Esophagus muscularis mucosa (tissue), 4 donors: ENCODE measurements around the gene TAF5L.

Experiments
- CTCF ChIP-seq, 3 experiments: fragments of 200-600 bp in 2 of 3; fragments of 450-650 bp in 1 of 3; sonication (generic) in 2 of 3; IDR thresholded peaks; one replicate each; pipeline ENCODE4 v1.5.1; 2017 to 2019; ENCODE audit warnings: antibody characterized with exemption in 3 of 3, mild to moderate bottlenecking in 2 of 3, moderate library complexity in 1 of 3
- EP300 ChIP-seq: sonication (generic); formaldehyde crosslinking; IDR thresholded peaks from one replicate; pipeline ENCODE4 v1.6.1; 2017; ENCODE audit warnings: antibody characterized with exemption
- POLR2A ChIP-seq: fragments of 450-650 bp; IDR thresholded peaks from one replicate; pipeline ENCODE4 v1.6.1; 2017; ENCODE audit warnings: antibody characterized with exemption, moderate library complexity, mild to moderate bottlenecking, low read depth
- POLR2AphosphoS5 ChIP-seq, 2 donors: sonication (generic); formaldehyde crosslinking; IDR thresholded peaks; one replicate each; pipeline ENCODE4 v1.6.1; 2017; ENCODE audit warnings: antibody characterized with exemption in 2 of 2

GRCh38 chr1:229674042-229674441 is 48.1 kb upstream of the TAF5L start:
- TF ChIP-seq POLR2A: no peak
- no peak for TF ChIP-seq CTCF (IDR thresholded peaks at IDR 0.05)
- TF ChIP-seq EP300: no peak
- TF ChIP-seq POLR2AphosphoS5 (IDR thresholded peaks at IDR 0.05): no peak
